ENCODE data around the gene CDK5.
"Not testable (repeated sequence)": the region's sequence is repeated elsewhere in the genome, so short reads cannot be mapped to it uniquely, and the experiment has no call there.

The CDK5 gene

GRCh38 chr7:151033864-151034249, 23.8 kb downstream of the CDK5 start:
- DNase-seq (ENCODE audit: low spot score), result no peak

DNA sequence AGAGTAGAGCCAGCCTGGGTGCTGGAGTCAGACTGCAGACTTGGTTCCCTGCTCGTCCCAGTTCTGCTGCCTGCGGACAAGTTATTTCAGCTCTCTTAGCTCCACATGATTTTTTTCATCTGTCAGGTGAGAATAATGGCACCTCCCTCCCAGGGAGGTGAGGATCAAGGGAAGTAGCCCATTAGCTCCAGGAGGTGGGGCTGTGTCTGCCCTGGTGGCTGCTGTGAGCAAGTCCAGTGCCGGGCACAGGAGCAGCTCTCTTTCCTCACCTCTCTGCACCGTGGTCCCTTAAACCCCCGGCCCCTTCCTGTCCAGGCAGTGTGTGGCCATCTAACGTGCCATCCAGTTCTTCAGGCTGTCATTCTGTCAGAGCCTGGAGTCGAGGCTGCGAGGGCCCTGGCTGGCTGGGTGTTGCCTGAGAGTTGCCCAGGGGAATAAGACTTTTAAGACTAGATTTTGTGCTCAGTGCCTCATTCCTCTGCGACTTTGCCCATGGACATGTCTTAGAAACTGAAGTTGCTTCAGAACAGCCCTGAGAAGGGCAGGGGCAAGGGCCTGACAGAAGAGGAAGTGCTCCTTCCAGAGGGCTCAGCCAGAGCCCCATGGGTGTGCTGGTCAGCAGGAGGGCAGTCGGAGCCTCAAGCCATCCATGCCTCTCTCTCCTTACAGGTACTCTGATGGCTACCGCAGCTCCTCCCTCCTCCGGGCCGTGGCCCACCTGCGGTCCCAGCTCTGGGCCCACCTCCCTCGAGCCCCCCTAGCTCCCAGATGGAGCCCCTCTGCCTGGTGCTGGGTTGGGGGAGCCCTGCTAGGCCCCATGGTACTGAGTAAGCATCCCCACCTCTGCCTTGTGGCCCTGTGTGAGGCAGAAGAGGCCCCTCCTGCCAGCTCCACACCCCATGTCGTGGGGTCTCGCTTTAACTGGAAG, 24.5 kb downstream of the CDK5 start:
- no peak for DNase-seq (ENCODE audit: low spot score)

GRCh38 chr7:151031011-151031410, 26.7 kb downstream of the CDK5 start:
- no peak for DNase-seq (ENCODE audit: low spot score)

- no peak for DNase-seq (ENCODE audit: low spot score)
These were observed 28.7 kb downstream of the CDK5 start for GRCh38 chr7:151028948-151029501.

GRCh38 chr7:151028131-151028947, 29.4 kb downstream of the CDK5 start, which contains the start of gene ABCB8:
Gene ABCB8, plus strand, starts transcription at chr7:151028450. Its CDS starts 66 bp downstream, at chr7:151028516.
- peak; percentile 100 for DNase-seq (ENCODE audit: low spot score)

DNA sequence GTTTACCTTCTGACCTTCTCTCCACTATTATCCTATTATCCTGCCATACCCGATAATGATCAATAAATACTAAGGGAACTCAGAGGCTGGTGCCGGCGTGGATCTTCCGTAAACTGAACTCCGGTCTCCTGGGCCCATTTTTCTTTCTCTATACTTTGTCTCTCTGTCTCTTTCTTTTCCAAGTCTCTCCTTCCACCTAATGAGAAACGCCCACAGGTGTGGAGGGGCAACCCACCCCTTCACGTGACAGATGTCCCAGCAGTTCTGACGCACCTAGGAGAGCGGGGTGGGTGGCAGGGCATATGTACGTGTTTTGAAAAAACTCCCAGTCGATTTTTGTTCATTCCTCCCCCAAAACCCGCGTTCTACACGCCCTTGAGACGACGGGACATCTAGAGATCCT, 30.0 kb downstream of the CDK5 start:
- not testable (repeated sequence) for DNase-seq (ENCODE audit: low spot score)

- DNase-seq (ENCODE audit: low spot score), result not testable (repeated sequence)
These were observed 30.6 kb downstream of the CDK5 start for GRCh38 chr7:151026771-151027727.

DNA sequence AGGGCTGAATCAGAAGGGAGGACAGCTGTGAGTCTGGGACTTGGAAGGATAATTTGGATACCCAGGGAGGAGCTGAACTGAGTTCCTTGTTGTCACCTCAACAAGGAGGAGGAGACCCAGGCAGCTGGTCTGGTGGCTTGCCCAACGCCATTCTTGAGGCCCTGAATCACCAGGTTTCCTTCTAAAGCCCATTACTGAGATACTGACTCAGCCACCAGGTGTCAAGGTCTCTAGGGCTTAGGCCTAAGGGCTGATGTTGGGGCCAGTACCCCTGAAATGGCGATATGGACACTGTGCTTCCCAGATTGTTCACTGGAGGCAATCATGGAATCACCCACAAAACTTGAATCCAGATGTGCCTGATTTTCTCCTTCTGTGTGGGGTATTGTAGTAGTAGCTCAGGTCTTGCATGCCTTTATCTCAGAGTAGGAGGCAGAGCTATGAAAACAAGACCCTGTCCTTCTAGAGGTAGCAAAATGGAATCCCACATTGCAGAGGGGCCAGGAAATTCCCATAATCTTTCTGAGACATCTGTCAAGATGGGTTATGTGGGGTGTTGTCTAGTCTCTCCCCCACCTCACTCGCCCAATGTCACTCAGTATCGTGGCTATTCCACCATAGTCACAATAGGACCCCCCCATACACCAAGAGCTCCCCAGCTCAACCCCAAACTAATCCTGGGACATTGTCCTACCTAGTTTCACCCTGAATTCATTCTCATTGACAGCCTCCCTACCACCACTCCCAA, 31.6 kb downstream of the CDK5 start:
- DNase-seq (ENCODE audit: low spot score), result no peak

DNA sequence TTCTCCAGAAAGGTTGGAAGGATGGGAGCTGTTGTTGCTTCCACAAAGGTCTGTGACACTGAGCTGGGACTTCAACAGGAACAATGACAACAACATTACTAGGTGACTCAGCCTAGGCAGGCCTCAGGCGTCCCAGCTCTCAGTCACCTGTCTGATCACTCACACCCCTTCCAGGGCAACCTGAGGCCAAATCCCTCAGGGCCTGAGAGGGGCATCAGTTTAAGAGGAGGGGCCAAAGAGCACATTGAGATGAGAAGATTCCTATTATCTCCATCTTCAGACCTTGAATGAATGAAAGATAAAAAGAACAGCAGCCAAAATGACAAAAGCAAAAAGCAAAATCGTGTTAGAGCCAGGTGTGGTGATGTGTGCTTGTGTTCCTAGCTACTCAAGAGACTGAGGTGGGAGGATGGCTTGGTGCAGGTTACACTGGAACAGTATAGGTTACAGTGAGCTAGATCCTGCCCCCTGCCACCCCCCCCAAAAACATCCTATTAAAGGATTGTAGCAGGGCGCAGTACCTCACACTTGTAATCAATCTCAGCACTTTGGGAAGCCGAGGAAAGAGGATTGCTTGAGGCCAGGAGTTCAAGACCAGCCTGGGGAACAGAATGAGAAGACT, 33.2 kb downstream of the CDK5 start, which contains the start of gene ATG9B:
ATG9B (minus strand) TSS at position 60 of the 622 bp plus-strand sequence. CDS start 71 bp downstream, outside the sequence.
- DNase-seq (ENCODE audit: low spot score), result no peak

- no peak for DNase-seq (ENCODE audit: low spot score)
These were observed 34.5 kb downstream of the CDK5 start for GRCh38 chr7:151023232-151023631.

DNA sequence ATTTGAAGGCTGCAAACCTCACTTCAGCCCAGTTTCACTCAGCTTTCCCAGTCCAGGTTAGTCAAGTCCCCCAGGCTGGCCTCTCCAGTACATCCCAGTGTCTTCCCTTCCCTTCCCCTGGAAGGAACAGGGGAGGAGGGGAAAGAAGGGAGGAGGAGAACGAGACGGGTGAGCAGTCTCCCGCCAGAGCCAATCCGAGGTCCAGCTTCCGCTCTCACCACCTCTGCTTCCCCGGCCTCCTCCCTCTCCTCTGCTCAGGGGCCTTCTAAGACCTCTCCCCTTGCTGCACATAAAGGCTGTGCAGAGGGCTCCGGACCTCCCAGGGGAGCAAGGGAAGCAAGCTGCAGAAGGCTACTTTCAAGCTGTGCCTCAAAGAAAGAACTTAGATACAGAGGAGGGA, 37.5 kb downstream of the CDK5 start:
- DNase-seq (ENCODE audit: low spot score), result no peak

- no peak for DNase-seq (ENCODE audit: low spot score)
These were observed 38.6 kb downstream of the CDK5 start for GRCh38 chr7:151019130-151019447.

- no peak for DNase-seq (ENCODE audit: low spot score)
These were observed 39.1 kb downstream of the CDK5 start for GRCh38 chr7:151018421-151019129.

- peak; percentile 57 for DNase-seq (ENCODE audit: low spot score)
These were observed 39.7 kb downstream of the CDK5 start for GRCh38 chr7:151017953-151018420.

DNA sequence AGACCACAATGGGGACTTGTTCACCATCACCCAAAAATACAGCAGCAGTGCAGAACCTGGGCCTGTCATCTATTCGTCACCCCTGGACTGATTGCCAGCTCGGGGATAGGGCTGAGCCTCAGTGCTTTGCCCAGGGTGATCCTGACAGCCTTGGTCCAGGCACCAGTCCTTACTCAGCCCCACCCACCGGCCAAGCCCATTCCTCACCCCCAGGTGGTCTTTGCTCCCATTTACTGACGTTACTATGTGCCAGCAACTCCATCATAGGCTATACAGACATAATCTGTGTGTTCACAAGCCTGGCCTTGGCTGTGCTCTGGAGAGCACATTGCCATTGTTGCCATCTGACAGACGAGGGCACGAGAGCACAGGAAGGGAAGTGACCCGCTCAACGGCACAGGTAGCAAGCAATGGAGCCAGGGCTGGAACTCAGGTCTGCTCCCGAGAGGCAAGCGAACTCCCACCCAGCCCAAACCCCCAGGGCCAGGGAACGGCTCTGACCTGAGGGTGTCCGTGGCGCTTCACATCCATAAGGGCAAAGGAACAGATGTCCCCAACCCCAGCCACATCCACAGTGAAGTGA, 40.2 kb downstream of the CDK5 start:
- DNase-seq (ENCODE audit: low spot score), result no peak

- no peak for DNase-seq (ENCODE audit: low spot score)
These were observed 40.8 kb downstream of the CDK5 start for GRCh38 chr7:151016942-151017341.

DNA sequence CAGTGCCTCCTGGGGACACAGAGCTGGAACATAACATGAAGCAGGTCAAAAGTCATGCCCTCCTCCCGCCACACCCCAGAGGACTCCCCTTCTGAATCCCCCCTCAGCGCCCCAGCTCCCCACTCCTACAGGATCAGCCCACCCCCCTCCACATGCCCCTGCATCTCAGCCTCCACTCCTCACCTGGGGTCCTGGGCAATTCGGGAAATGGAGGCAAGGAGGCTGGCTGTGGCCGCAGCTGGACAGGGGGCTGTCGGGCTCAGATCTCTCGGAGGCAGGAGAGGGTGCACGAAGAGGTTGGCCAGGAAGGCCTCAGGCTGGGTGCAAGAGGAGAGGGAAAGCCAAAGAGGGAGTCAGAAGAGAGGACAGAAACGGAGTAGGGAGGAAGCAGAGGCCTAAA, 41.2 kb downstream of the CDK5 start:
- DNase-seq (ENCODE audit: low spot score), result no peak

- no peak for DNase-seq (ENCODE audit: low spot score)
These were observed 41.7 kb downstream of the CDK5 start for GRCh38 chr7:151015967-151016366.

- no peak for DNase-seq (ENCODE audit: low spot score)
These were observed 42.7 kb downstream of the CDK5 start for GRCh38 chr7:151014950-151015349.

All from AG08395 (cell line).